ENCODE data around the gene LBHD2. TPM values are rescaled to one million over a fixed set of nuclear protein-coding genes. Genes with fewer than 3 reads are reported as not detected.

The LBHD2 gene
- total and polyA plus RNA-seq, 7 donors: 0.17 TPM; not detected in 6

DNA sequence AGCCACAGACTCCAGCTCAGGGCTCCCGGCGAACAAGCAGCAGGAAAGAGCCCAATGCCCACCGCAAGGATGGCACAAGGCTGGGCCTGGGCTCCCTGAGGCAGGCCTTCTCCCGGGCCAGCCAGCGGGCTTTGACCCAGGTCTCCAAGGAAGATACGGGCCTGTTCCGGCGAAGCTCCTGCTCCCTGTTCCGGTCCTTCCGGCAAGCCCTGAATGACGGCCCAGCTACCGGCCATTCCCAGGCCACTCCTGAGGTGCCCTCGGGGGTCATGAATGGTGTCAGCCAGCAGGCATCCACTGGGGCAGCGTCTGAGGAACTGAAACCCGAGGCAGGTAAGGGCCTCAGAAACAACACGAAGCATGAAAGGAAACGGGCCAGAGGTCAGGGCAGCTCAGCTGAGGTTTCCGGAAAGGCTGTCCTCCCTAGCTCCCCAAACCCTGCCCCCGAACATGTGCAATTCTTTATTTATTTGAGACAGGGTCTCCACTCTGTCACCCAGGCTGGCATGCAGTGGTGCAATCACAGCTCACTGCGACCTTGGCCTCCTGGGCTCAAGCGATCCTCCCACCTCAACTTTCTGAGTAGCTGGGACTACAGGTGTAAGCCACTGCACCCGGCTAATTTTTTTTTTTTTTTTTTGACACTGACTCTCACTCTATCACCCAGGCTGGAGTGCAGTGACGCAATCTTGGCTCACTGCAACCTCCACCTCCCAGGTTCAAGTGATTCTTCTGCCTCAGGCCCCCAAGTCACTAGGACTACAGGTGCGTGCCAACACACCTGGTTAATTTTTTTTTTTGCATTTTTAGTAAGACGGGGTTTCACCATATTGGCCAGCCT lies 16.5 kb downstream of the LBHD2 start:
- Histone ChIP-seq H3K4me1 (peaks cover 0 to 35% (median 30%) of the 10 kb centered on the region in 4 donors), H3K27me3 (peaks cover 32 to 54% (median 36%) of the 10 kb centered on the region in 3 donors), H3K9me3 (no peaks in the 10 kb centered on the region), H3K36me3 (no peaks in the 10 kb centered on the region), H3K4me3 (no peak overlapping the region), H3K27ac (no peak overlapping the region)
- TF ChIP-seq EP300 (IDR thresholded peaks at IDR 0.05) (no peak), POLR2A (IDR thresholded peaks at IDR 0.05) (no peak), POLR2AphosphoS5 (IDR thresholded peaks at IDR 0.05) (no peak)
- TF ChIP-seq, protein P1, sequence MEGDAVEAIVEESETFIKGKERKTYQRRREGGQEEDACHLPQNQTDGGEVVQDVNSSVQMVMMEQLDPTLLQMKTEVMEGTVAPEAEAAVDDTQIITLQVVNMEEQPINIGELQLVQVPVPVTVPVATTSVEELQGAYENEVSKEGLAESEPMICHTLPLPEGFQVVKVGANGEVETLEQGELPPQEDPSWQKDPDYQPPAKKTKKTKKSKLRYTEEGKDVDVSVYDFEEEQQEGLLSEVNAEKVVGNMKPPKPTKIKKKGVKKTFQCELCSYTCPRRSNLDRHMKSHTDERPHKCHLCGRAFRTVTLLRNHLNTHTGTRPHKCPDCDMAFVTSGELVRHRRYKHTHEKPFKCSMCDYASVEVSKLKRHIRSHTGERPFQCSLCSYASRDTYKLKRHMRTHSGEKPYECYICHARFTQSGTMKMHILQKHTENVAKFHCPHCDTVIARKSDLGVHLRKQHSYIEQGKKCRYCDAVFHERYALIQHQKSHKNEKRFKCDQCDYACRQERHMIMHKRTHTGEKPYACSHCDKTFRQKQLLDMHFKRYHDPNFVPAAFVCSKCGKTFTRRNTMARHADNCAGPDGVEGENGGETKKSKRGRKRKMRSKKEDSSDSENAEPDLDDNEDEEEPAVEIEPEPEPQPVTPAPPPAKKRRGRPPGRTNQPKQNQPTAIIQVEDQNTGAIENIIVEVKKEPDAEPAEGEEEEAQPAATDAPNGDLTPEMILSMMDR (IDR thresholded peaks at IDR 0.05): no peak
- 87 to 90% methylated on average over 25 of the region's 25 CpGs for WGBS, 2 donors
- intact Hi-C loops (cut with DNase I): no loop called here
- DNase-seq: no peak

DNA sequence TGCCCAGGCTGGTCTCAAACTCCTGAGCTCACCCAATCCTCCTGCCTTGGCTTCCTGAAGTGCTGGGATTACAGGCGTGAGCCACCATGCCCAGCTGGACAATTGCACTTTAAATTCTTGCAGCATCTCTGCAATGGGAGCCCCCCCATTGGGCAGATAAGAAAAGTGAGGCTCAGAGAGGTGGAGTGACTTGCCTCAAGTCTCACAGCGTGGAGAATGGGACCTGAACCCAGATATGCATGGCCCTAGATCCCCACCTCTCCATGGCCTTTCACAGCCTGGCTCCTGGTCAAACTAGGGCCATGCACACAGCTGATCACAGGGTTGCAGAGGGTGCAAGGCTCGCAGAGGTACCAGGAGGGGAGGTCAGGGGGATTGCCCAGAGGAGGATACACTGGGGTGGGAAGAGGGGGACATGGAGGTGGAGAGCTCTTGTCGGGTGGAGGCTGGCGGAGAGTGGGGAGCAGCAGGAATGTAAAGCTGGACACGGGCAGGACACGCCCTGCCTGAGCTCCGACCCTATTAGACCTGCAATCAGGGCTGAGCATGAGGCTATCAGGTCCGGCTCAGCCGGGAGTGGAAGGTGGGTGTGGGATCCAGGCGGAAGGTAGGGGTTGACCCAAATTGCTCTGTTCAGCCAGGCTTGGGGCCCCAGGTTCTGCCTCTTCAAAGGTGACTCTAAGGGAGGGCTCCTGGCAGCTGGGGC lies 17.4 kb downstream of the LBHD2 start:
- Histone ChIP-seq H3K27me3 (peaks cover 32 to 54% (median 36%) of the 10 kb centered on the region in 3 donors), H3K4me3 (no peak overlapping the region), H3K4me1 (peaks cover 0 to 35% (median 30%) of the 10 kb centered on the region in 4 donors), H3K27ac (no peak overlapping the region), H3K9me3 (no peaks in the 10 kb centered on the region), H3K36me3 (no peaks in the 10 kb centered on the region)
- no peak for DNase-seq
- intact Hi-C loops (cut with DNase I): no loop called here
- WGBS, 2 donors: 90 to 96% methylated on average over 11 of the region's 11 CpGs
- TF ChIP-seq POLR2AphosphoS5 (IDR thresholded peaks at IDR 0.05): no peak
- TF ChIP-seq, protein P1 (IDR thresholded peaks at IDR 0.05): no peak
- TF ChIP-seq EP300 (IDR thresholded peaks at IDR 0.05): no peak
- TF ChIP-seq POLR2A (IDR thresholded peaks at IDR 0.05): no peak

DNA sequence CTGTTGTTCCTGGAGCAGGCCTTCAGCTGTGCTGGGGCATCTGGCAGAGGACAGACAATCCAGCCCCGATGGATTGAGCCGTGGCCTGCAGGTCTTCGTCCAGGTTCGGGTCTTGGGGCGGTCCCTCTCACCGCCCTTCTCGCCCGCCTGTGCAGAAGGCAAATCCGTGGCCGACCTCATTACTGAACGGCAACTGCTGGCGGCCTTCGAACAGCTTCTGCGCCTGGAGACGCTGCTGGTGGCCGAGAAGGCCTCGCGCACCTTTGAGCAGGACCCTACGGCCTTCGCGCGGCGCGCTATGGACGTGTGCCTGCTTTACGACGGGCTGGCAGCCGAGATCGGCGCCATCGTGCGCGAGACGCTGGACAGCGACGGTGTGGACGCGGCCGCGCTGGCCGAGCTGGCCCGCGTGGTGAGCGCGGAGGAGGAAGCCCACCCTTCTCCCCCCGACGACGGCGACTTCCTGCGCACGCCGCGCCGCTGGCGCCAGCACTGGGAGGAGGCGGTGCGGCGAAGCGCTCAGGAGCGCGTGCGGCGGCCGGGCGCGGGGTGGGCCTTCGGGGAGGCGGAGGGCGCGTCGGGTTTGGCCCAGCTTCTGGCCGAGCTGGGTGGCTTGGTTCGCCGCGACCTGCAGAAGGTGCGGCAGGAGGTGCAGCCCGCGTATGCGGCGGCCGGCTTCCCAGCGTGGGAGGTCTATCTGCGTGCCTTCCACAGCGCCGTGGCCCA lies 18.1 kb downstream of the LBHD2 start:
- TF ChIP-seq POLR2AphosphoS5 (IDR thresholded peaks at IDR 0.05): no peak
- TF ChIP-seq EP300 (IDR thresholded peaks at IDR 0.05): no peak
- no peak for TF ChIP-seq POLR2A (IDR thresholded peaks at IDR 0.05)
- TF ChIP-seq, protein P1 (IDR thresholded peaks at IDR 0.05): no peak
- Histone ChIP-seq H3K36me3 (no peaks in the 10 kb centered on the region), H3K4me1 (peaks cover 0 to 35% (median 30%) of the 10 kb centered on the region in 4 donors), H3K9me3 (no peaks in the 10 kb centered on the region), H3K27ac (no peak overlapping the region), H3K4me3 (peak overlapping the region in 3 of 4 donors; percentile 1 to 9 (median 2)), H3K27me3 (peaks cover 32 to 54% (median 36%) of the 10 kb centered on the region in 3 donors)
- 56 to 87% methylated on average over 85 of the region's 85 CpGs for WGBS, 2 donors
- intact Hi-C loops (cut with DNase I): no loop called here
- DNase-seq: no peak

DNA sequence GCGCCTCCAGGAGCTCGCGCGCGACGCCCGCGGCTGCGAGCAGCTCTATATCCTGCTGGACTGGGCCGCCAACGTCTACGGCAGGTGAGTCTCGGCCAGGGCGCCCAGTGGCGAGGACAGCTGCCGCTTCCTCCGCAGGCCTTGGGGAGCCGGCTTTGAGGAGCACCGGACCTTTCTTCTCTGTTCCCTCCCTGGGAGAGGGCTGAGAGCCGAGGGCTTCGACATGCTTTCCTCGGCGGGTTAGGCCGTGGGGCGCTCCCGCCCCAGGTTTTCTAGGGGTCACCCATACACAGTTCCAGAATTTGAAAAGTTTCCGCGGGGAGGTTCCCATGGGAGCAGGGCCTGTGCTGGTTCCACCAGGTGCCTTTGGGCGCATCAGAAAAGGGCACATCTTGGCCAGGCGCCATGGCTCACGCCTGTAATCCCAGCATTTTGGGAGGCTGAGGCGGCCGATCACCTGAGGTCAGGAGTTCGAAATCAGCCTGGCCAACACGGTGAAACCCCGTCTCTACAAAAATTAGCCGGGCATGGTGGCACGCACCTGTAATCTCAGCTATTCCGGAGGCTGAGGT lies 18.8 kb downstream of the LBHD2 start:
- intact Hi-C loops (cut with DNase I): no loop called here
- no peaks in the 10 kb centered on the region for H3K36me3 ChIP-seq
- no peak overlapping the region for H3K27ac ChIP-seq
- H3K4me1 ChIP-seq: peaks cover 0 to 35% (median 30%) of the 10 kb centered on the region in 4 donors
- 57 to 86% methylated on average over 39 of the region's 39 CpGs for WGBS, 2 donors
- DNase-seq: no peak
- TF ChIP-seq, protein P1 (IDR thresholded peaks at IDR 0.05): no peak
- no peak for TF ChIP-seq POLR2A (IDR thresholded peaks at IDR 0.05)
- no peak for TF ChIP-seq POLR2AphosphoS5 (IDR thresholded peaks at IDR 0.05)
- TF ChIP-seq EP300 (IDR thresholded peaks at IDR 0.05): no peak
- no peaks in the 10 kb centered on the region for H3K9me3 ChIP-seq
- peak overlapping the region in 1 of 4 donors; percentile 9 for H3K4me3 ChIP-seq
- peaks cover 32 to 54% (median 36%) of the 10 kb centered on the region in 3 donors for H3K27me3 ChIP-seq
